NK-92 treated with Interleukin-12 subunit alpha and Interleukin-12 subunit beta, amount 100 ng/mL, for 24 hours (cell line): Measurements from ENCODE around the gene PCNX2.

Source experiments
- DNase-seq: peaks from one replicate; lab custom pipeline; 2025; lab: John Stamatoyannopoulos, UW

Gene PCNX2

GRCh38 chr1:233315718-233316301 is 20.3 kb upstream of the PCNX2 start:
- DNase-seq: no peak

DNA sequence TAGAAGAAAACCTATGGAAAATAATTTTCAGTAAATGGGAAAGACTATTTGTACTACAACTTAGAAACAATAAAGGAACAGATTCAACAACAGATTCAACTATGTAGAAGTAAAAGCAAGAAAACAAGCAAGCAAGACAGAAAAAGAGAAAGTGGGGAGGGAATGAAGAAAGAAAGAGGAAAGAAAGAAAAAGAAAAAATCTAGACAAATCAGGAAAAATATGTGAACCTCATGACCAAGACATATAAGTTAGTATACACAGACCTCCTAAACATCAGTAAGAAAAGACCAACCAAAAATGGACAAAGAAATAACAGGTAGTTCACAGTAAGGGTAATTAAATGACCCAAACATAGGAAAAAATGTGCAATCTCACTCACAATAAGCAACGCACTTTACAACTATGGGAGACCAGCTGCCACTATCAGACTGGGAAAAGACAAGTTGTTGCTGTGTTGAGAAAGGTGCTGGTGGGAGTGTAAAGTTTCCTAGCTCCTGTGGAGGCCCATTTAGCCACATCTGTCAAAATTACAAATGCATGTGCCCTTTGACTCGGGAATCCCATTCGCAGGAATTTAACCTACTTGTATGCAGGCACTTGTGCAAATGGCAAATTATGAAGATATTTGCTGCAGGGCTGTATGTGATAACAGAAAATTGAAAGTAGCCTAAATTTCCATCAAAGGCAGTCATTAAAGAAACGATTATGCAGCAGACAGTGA is 18.1 kb upstream of the PCNX2 start:
- DNase-seq: no peak

- DNase-seq: no peak
Measured at GRCh38 chr1:233304489-233305102, 9.1 kb upstream of the PCNX2 start.

DNA sequence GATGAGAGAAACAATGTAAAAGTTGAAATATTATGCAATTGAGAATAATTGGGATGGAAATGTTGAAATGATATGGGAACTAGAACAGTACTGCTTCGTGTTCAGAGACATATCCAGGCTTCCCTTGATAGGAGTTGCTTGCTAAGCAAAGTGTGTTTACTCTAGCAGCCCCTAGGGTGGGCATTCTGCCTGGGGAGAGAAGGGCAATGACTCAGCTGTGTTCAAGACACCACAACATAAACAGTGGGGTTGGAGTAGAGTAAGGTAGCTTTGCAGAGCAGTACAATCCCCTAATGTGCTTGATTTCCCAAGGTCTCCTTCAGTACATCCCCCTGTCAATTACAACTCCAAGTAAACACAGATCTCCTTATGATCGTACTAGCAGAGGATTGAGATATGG is 4.8 kb upstream of the PCNX2 start:
- DNase-seq: no peak

- no peak for DNase-seq
Measured at GRCh38 chr1:233299450-233299849, 3.9 kb upstream of the PCNX2 start.

- DNase-seq: no peak
Measured at GRCh38 chr1:233295975-233296322, 424 bp upstream of the PCNX2 start.

- peak; percentile 61 for DNase-seq
Measured at GRCh38 chr1:233294913-233295236, 650 bp downstream of the PCNX2 start.

DNA sequence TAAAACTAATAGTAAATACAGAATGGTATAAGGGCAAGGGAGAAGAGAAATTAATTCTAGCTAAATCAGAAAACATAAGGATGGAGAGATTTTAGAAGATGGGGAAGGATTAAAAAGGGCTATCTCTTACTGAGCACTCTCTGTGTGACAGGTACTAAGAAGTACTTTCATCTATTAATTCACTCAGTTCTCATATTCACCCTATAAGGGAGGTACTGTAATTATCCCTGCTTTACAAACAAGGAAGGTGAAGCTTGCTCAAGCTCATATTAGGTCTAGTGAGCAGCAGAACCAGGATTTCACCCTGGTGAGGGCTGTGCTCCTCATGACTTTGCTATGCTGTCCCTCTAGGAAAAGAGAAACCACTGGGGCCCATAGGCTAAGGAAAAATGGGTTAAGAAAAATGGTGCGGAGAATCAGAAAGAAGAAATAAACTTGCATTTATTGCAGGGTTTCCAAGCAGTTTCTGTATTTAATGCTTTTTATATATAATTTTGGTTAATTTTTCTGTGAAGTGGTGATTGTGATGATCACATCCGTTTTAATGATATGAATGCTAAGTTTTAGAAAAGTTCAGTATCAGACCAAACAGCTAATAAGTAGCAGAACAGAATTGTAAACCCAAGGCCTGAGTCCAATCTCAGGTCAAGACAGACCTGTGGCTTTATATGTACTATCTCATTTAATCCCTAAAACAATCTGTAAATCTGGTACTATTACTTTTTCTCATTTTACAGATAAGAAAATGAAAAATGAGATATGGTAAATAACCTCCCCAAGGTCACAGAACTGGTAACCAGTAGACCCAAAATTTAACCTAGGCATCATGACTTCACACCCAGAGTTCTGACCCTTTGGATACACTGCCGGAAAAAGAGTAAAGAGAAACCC is 1.7 kb downstream of the PCNX2 start:
- DNase-seq: no peak

- no peak for DNase-seq
Measured at GRCh38 chr1:233290396-233291034, 5.0 kb downstream of the PCNX2 start.

DNA sequence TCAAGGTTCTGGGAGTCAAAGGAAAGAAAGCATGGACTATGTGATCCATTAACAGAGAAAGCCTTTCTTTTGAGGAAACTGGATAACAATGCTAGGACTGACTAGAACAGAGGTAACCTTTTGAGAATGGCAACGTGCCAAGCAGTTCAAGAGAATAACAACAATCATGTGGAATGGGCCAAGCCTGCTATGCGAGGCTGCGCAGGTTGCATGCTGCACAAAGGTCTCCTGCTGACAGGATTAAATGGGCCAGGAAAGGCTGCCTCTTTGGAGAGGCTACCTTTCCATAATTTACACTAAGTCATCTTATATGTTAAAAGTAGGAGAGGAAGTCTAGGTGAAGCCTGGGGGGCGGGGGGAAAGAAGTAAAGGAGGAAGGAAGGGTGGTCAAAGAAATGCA is 5.8 kb downstream of the PCNX2 start:
- DNase-seq: no peak

DNA sequence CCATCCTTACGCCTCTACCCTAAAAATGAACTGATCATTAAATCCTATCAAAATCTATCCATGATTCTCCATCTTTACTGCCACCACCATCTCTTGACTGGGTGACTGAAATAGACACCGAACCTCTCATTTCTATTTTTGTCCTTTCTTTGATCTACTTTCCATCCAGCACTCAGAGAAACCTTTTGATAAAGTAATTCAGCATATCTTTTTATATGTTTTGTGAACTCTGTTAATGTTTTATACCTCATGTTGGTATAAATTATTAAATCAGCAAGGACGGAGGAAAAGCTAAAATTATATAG is 13.0 kb downstream of the PCNX2 start:
- no peak for DNase-seq

DNA sequence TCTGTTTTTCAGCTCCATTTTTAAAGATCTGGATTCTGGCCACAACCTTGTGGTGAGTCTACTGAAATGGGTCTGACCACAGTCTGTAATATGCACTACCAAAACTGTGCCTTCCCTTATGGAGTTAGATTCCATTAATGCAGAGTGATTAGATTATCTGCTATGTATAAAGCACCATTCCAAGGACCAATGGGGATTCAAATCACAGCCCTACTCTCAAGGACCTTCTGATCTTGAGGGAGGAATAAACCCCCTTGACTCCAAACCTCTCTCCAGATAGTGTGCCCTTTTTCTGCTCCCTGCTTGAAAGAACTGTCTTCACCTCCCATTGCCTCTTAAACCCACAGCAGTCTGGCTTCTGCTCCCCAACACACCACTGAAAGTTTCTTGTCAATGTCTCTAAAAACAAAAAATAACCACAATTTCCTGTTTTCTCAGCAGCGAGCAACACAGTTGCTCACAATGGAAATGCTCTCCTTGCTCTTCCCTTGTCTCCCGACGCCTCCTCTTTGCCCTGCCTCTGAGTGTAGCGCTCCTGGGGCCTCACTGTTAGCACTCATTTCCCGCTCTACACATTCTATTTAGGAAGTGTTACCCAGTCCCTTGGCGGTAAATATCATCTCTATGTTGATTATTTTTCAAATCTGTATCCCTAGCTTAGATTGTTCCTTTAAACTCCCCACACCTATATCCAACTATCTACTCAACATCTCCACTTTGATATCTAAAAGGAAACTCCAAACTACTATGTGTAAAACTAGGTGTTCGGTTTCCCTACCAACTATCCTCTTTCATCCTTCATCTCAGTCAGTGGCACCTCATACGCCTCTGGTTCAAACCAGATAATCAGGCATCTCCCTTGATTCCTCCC is 13.6 kb downstream of the PCNX2 start:
- DNase-seq: peak; percentile 22

- no peak for DNase-seq
Measured at GRCh38 chr1:233279971-233280370, 15.6 kb downstream of the PCNX2 start.

DNA sequence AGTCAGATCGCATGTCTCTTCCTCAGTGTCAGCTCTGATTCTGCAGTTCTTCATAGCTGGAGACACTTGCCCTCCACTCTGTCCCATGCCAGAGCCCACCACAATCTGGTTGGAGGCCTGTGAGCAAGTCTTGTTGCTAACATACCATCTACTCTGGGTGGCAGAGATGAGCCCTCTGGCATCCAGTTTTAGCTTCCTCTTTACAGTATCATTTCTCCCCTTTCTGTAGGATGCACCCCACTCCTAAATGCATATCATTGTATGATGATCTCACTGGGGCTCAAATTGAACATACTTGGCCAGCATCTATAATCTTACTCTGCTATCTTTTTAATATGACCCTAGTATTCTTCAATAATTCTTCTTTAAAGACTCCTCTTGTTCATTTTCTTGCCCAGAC is 16.9 kb downstream of the PCNX2 start:
- DNase-seq: no peak

GRCh38 chr1:233277637-233278606 is 17.6 kb downstream of the PCNX2 start:
- no peak for DNase-seq

DNA sequence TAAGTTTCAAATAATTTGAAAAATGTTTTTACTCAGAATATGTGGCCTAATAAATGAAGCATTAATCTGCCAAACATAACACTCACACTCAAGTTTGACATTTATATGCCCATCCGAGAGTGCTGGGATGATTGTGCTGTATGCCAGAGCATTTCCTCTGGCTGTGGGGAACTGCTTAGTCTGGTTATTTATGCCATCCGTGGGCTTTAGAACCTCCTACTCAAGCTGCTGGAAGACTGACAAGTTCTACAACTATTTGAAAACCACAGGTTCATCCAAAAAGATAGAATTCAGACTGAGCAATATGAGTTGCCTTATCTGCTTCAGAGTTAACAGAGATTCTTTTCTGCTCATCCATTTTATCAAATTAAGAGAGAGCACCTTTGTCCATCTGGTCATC is 25.9 kb downstream of the PCNX2 start:
- no peak for DNase-seq

GRCh38 chr1:233268389-233269022 is 27.0 kb downstream of the PCNX2 start:
- DNase-seq: no peak

DNA sequence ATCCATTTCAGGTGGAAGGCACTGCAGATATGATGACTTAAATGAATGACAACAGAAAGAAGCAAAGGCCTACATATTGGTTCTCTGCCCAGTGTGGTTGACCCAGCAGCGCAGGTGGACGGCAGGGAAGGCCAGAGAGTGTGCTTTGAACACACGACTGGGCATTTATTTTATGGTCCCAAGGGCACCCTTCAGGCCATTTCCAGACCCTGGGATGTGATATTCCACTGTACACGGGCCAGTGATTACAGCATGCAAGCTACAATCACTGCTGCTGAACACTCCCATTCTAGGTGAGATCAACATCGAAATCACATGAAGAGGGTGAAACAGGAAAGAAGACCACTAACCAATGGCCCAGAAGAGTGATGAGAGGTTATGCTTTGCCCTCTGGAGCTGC is 33.8 kb downstream of the PCNX2 start:
- DNase-seq: no peak

DNA sequence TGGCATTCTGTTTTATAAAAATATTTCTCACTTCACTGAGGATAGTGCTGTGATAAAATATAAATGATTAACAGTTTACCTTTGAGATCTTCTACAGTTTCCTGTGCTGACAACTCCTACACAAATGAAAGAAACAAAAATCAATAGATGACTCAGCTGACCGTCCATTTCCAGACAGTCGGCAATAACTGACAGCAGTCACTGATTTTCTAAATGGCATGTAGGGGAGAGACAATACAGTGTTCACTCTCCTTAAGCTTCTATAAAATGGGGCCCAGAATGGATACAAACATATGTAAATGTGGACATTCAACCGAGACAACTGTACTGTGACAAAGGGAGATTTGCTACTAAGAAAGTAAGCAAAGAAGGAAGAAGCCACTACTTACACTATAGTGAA is 34.3 kb downstream of the PCNX2 start:
- DNase-seq: no peak

- DNase-seq: no peak
Measured at GRCh38 chr1:233257786-233258185, 37.7 kb downstream of the PCNX2 start.
